A549 (cell line): ENCODE data around the gene PEX14.

Experiments
- EP300 ChIP-seq, 2 experiments: fragments of >200 bp; sonication (Bioruptor Twin); formaldehyde crosslinking; IDR thresholded peaks; 2 replicates in 1 of 2; 3 replicates in 1 of 2; pipeline ENCODE4 v1.6.1; 2016 to 2017
- HOXA7 ChIP-seq: fragments of 250-450 bp; sonication (Bioruptor Pico); IDR thresholded peaks from 2 replicates; pipeline ENCODE4 v1.5.0; 2020; ENCODE audit warnings: mild to moderate bottlenecking, moderate library complexity
- KDM5A ChIP-seq: fragments of 200-600 bp; sonication (generic); IDR thresholded peaks from 2 replicates; pipeline ENCODE4 v1.6.1; 2016; ENCODE audit warnings: antibody characterized with exemption, mild to moderate bottlenecking
- NR3C1 ChIP-seq: fragments of >200 bp; sonication (Bioruptor Twin); formaldehyde crosslinking; IDR thresholded peaks from 3 replicates; pipeline ENCODE4 v1.6.1; 2017
- POLR2A ChIP-seq: IDR thresholded peaks from 2 replicates; pipeline ENCODE4 v1.6.1; 2012; ENCODE audit warnings: mild to moderate bottlenecking, low read length
- ZSCAN20 ChIP-seq: fragments of 250-450 bp; sonication (Bioruptor Pico); IDR thresholded peaks from 2 replicates; pipeline ENCODE4 v1.8.0; 2022; ENCODE audit warnings: mild to moderate bottlenecking, moderate library complexity
- TF ChIP-seq, protein P1 (sequence below): fragments of >200 bp; sonication (Bioruptor Twin); formaldehyde crosslinking; IDR thresholded peaks from 3 replicates; pipeline ENCODE4 v1.5.1; 2016
- TF ChIP-seq, protein P2 (sequence below): fragments of 200-600 bp; sonication (generic); IDR thresholded peaks from 2 replicates; pipeline ENCODE4 v1.6.1; 2016; ENCODE audit warnings: antibody characterized with exemption, mild to moderate bottlenecking, moderate library complexity

- TF ChIP-seq, protein P1, sequence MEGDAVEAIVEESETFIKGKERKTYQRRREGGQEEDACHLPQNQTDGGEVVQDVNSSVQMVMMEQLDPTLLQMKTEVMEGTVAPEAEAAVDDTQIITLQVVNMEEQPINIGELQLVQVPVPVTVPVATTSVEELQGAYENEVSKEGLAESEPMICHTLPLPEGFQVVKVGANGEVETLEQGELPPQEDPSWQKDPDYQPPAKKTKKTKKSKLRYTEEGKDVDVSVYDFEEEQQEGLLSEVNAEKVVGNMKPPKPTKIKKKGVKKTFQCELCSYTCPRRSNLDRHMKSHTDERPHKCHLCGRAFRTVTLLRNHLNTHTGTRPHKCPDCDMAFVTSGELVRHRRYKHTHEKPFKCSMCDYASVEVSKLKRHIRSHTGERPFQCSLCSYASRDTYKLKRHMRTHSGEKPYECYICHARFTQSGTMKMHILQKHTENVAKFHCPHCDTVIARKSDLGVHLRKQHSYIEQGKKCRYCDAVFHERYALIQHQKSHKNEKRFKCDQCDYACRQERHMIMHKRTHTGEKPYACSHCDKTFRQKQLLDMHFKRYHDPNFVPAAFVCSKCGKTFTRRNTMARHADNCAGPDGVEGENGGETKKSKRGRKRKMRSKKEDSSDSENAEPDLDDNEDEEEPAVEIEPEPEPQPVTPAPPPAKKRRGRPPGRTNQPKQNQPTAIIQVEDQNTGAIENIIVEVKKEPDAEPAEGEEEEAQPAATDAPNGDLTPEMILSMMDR = no peak
- TF ChIP-seq KDM5A = no peak
- no peak for TF ChIP-seq EP300 (IDR thresholded peaks at IDR 0.05)
- no peak for TF ChIP-seq HOXA7 (CRISPR knock-in tag)
- TF ChIP-seq, protein P2, sequence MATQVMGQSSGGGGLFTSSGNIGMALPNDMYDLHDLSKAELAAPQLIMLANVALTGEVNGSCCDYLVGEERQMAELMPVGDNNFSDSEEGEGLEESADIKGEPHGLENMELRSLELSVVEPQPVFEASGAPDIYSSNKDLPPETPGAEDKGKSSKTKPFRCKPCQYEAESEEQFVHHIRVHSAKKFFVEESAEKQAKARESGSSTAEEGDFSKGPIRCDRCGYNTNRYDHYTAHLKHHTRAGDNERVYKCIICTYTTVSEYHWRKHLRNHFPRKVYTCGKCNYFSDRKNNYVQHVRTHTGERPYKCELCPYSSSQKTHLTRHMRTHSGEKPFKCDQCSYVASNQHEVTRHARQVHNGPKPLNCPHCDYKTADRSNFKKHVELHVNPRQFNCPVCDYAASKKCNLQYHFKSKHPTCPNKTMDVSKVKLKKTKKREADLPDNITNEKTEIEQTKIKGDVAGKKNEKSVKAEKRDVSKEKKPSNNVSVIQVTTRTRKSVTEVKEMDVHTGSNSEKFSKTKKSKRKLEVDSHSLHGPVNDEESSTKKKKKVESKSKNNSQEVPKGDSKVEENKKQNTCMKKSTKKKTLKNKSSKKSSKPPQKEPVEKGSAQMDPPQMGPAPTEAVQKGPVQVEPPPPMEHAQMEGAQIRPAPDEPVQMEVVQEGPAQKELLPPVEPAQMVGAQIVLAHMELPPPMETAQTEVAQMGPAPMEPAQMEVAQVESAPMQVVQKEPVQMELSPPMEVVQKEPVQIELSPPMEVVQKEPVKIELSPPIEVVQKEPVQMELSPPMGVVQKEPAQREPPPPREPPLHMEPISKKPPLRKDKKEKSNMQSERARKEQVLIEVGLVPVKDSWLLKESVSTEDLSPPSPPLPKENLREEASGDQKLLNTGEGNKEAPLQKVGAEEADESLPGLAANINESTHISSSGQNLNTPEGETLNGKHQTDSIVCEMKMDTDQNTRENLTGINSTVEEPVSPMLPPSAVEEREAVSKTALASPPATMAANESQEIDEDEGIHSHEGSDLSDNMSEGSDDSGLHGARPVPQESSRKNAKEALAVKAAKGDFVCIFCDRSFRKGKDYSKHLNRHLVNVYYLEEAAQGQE = no peak
- TF ChIP-seq NR3C1 = no peak
- no peak for TF ChIP-seq ZSCAN20 (CRISPR knock-in tag)
- no peak for TF ChIP-seq POLR2A
These were observed 94.8 kb downstream of the PEX14 start for GRCh38 chr1:10569531-10569930.
